Esophagus squamous epithelium (tissue), 4 donors: ENCODE data around the gene C11orf24.

ENCODE experiments used
- POLR2A ChIP-seq, 4 donors: fragments of 450-650 bp; IDR thresholded peaks; one replicate each; pipeline ENCODE4 v1.6.1; 2017; ENCODE audit warnings: antibody characterized with exemption in 4 of 4, mild to moderate bottlenecking in 4 of 4, moderate library complexity in 3 of 4
- TF ChIP-seq, protein P1 (sequence below), 6 experiments: fragments of 450-650 bp in 4 of 6; fragments of 200-600 bp in 2 of 6; sonication (generic) in 2 of 6; IDR thresholded peaks; one replicate each; pipeline ENCODE4 v1.5.1; 2016 to 2019; ENCODE audit warnings: antibody characterized with exemption in 6 of 6, mild to moderate bottlenecking in 4 of 6, moderate library complexity in 4 of 6

DNA sequence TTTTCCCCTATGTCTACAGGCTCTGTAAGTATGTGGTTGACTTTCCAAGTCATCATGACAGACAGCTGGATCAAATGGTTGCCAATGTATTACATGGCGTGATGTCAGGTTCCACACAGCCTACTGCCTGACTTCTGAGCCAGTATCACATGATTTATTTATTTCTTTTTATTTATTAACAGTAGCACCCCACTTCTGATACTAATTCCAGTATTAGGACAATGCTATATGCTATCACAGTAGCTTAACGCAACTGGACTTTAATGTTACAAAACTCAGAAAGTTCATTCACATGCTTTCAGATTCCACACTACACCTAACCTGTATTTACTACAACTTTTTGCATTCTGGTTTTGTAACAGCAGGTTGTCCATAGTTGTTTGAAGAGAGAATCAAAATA, 17.7 kb upstream of the C11orf24 start:
- TF ChIP-seq, protein P1, sequence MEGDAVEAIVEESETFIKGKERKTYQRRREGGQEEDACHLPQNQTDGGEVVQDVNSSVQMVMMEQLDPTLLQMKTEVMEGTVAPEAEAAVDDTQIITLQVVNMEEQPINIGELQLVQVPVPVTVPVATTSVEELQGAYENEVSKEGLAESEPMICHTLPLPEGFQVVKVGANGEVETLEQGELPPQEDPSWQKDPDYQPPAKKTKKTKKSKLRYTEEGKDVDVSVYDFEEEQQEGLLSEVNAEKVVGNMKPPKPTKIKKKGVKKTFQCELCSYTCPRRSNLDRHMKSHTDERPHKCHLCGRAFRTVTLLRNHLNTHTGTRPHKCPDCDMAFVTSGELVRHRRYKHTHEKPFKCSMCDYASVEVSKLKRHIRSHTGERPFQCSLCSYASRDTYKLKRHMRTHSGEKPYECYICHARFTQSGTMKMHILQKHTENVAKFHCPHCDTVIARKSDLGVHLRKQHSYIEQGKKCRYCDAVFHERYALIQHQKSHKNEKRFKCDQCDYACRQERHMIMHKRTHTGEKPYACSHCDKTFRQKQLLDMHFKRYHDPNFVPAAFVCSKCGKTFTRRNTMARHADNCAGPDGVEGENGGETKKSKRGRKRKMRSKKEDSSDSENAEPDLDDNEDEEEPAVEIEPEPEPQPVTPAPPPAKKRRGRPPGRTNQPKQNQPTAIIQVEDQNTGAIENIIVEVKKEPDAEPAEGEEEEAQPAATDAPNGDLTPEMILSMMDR (IDR thresholded peaks at IDR 0.05), result no peak
- TF ChIP-seq POLR2A (IDR thresholded peaks at IDR 0.05), result no peak
